ENCODE measurements around the gene SMPD2. TPM values are rescaled to one million over a fixed set of nuclear protein-coding genes. Genes with fewer than 3 reads are reported as not detected.

Gene SMPD2
- total RNA-seq, 4 donors from 2014 or later: 3.9 to 7.7 (median 5.9) TPM

- ATAC-seq: no peak
- H3K9me3 ChIP-seq: no peaks in the 10 kb centered on the region
- H3K4me3 ChIP-seq: no peak overlapping the region
- no peaks in the 10 kb centered on the region for H3K4me1 ChIP-seq
- peaks cover 0 to 12% of the 10 kb centered on the region in 2 donors for H3K36me3 ChIP-seq
- intact Hi-C loops (cut with DNase I; ENCODE audit: low total_unique reads): no loop called here
- H3K27ac ChIP-seq: no peak overlapping the region
- no peak for TF ChIP-seq POLR2A (IDR thresholded peaks at IDR 0.05)
- no peak for DNase-seq
- in situ Hi-C loops (cut with MboI; ENCODE audit: low sequenced_read_pairs in 4 of 4): no loop called here
- no peaks in the 10 kb centered on the region for H3K27me3 ChIP-seq
These were observed 7.5 kb downstream of the SMPD2 start for GRCh38 chr6:109447878-109448555.

DNA sequence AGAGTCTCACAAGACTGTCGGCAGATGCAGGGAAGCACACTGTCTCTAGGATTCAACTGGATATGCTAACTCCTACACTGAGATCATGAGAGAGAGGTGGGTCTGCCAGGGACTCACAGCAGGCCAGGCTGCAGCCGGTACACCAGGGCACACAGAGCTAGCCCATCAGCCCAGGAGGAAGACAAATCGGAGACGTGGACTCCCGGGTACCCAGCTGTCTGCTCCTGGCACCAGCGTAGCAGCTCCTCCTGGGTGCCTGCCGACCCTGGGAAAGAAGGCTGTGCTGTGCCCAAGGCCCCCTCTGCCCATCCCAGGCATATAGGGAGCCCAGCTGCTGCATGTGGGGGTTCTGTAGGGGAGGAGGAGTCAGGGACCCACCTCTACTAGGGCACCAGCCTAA lies 8.1 kb downstream of the SMPD2 start:
- Histone ChIP-seq H3K36me3 (peaks cover 0 to 12% of the 10 kb centered on the region in 2 donors), H3K9me3 (no peaks in the 10 kb centered on the region), H3K4me3 (no peak overlapping the region), H3K27me3 (no peaks in the 10 kb centered on the region), H3K4me1 (no peaks in the 10 kb centered on the region), H3K27ac (no peak overlapping the region)
- in situ Hi-C loops (cut with MboI; ENCODE audit: low sequenced_read_pairs in 4 of 4): no loop called here
- TF ChIP-seq CTCF (IDR thresholded peaks at IDR 0.05 in 4 of 5, conservative IDR thresholded peaks at IDR 0.05 in 1 of 5) (no peak), POLR2A (IDR thresholded peaks at IDR 0.05) (no peak)
- DNase-seq (no peak), ATAC-seq (no peak)
- intact Hi-C loops (cut with DNase I; ENCODE audit: low total_unique reads): no loop called here

DNA sequence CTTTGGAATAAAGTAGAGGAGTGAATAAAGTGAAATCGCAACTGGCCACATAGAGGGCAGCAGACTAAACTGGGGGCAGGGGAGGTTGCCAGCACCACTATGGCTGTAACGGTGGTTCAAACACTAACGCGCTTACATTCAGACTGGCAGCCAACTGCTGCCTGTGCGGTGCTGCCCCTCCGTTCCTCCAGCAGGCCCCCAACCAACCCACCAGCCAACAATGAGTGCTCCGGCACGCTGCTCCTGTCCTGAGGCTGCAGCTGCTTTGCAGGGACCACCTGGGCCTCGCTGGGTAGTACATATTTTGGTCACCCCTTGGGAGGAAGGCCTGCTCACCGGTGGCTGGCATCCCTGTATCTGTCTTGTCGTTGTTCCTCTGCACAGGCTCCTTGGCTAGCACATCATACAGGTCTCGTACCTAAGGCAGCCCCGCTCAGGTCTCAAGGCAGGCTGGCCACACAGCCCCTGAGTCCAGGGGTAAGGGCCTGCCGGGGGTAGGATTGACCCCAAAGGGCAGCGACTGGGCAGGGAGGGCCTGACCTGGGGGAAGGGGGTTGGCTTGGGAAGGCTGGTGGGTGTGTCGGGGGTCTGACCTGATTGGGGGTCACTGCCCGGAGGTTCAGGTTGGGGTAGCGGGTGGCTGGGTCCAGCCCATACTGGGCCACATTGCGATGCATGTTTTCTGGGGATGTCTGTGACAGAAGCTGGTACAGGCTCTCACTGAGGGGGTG lies 8.7 kb downstream of the SMPD2 start:
- in situ Hi-C loops (cut with MboI; ENCODE audit: low sequenced_read_pairs in 4 of 4) (no loop called here), intact Hi-C loops (cut with DNase I; ENCODE audit: low total_unique reads) (no loop called here)
- Histone ChIP-seq H3K36me3 (peaks cover 0 to 12% of the 10 kb centered on the region in 2 donors), H3K4me1 (no peaks in the 10 kb centered on the region), H3K27me3 (no peaks in the 10 kb centered on the region), H3K9me3 (no peaks in the 10 kb centered on the region), H3K4me3 (no peak overlapping the region), H3K27ac (no peak overlapping the region)
- ATAC-seq (no peak), DNase-seq (no peak)
- TF ChIP-seq CTCF (IDR thresholded peaks at IDR 0.05 in 4 of 5, conservative IDR thresholded peaks at IDR 0.05 in 1 of 5): no peak

GRCh38 chr6:109449795-109450673 lies 9.5 kb downstream of the SMPD2 start:
- no peak overlapping the region for H3K27ac ChIP-seq
- peaks cover 0 to 8% of the 10 kb centered on the region in 2 donors for H3K4me1 ChIP-seq
- DNase-seq (no peak), ATAC-seq (no peak)
- no peak overlapping the region for H3K4me3 ChIP-seq
- no peak for TF ChIP-seq CTCF (IDR thresholded peaks at IDR 0.05 in 4 of 5, conservative IDR thresholded peaks at IDR 0.05 in 1 of 5)
- no peak for TF ChIP-seq POLR2A (IDR thresholded peaks at IDR 0.05)
- H3K36me3 ChIP-seq: peaks cover 0 to 12% of the 10 kb centered on the region in 2 donors
- in situ Hi-C loops (cut with MboI; ENCODE audit: low sequenced_read_pairs in 4 of 4): no loop called here
- H3K9me3 ChIP-seq: no peaks in the 10 kb centered on the region
- intact Hi-C loops (cut with DNase I; ENCODE audit: low total_unique reads): loop anchor here (10.0 kb wide), 2 partner anchors 245 to 895 kb away; partner anchors contain the start of genes AK9 and FIG4
- no peaks in the 10 kb centered on the region for H3K27me3 ChIP-seq

Measured in gastrocnemius medialis (tissue), 4 donors.